Pons (tissue), 1 donor: ENCODE measurements around the gene YLPM1.

ENCODE experiments used
- DNase-seq: peaks from one replicate; pipeline ENCODE4 v3.0.0-alpha.2; 2016; ENCODE audit warnings: low spot score

Gene YLPM1

DNA sequence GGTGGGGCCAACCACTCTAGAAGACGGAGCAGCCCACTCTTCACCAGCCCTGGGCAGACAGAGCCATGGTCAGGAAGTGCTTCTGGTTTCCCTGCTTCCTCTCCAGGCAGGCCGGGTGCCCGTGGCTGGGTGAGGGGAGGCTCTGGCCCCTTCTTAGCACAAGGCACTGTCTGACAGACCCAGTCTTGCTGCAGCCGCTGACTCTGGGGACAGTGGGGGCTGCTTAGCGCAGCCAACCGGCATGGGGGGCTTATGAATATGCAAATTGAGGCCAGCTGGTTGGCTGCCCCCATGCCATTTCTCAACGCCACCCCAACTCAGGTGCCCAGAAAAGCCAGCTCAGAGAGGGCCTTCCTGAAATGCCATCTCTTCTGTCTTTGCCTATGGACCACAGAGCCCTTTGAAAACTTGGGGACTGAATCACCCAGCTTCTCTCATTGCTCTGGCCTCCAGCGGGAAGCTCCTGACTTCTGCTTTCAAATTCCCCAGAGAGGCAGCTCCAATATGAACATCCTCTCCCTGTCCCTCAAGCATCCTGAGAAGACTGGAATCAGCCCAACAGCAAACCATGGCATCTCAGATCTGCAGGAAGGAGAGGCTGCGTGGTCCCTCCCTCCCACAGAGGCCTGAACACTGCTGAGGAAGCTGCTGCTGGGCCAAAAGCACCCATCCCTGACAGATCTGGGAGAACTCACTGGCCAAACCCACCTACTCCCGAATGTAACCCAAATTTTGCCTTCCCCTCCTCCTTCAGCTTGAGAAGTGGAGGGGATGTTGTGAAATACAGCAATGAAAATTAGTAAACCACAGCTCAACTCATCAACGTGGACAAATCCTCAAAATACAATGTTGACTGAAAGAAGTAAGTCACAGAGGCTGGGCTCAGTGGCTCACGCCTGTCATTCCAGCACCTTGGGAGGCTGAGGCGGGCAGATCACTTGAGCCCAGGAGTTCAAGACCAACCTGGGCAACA lies 113.1 kb downstream of the YLPM1 start, which contains the start of gene PROX2:
PROX2 (minus strand) TSS at position 205 of the 973 bp plus-strand sequence. CDS start 12,311 bp downstream, outside the sequence.
- peak; percentile 23 for DNase-seq

DNA sequence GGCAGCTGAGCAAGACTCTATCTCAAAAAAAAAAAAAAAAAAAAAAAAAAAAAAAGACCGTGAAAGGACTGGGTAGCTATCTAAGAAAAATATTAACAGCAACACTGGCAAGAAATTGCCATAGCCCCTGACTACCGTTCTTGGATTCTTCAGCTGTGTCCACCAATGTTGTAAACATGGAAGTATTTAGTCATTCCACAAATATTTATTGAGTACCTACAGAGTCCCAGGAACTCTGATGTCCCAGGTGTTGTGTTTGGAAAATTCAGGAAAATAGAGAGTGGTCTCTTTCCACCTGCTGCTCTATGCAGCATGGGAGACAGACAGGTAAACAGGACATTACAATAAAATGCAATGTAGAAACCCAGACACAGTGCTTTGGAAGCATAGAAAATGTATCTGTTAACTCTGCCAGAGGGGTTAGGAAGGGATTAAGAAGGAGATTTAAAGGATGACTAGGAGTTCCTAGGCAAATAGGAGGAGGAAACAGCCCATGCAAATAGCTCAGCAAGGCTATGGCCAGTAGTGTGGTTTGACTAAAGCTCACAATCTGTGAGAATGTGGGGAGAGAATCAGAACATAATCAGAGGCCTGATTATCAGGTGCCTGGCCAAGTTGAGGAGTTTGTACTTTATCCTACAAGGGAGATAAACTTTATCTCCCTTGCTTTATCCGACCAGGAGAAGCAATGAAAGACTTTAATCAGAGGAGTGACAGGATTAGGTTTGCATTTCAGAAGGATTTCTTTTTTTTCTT lies 116.5 kb downstream of the YLPM1 start:
- no peak for DNase-seq

DNA sequence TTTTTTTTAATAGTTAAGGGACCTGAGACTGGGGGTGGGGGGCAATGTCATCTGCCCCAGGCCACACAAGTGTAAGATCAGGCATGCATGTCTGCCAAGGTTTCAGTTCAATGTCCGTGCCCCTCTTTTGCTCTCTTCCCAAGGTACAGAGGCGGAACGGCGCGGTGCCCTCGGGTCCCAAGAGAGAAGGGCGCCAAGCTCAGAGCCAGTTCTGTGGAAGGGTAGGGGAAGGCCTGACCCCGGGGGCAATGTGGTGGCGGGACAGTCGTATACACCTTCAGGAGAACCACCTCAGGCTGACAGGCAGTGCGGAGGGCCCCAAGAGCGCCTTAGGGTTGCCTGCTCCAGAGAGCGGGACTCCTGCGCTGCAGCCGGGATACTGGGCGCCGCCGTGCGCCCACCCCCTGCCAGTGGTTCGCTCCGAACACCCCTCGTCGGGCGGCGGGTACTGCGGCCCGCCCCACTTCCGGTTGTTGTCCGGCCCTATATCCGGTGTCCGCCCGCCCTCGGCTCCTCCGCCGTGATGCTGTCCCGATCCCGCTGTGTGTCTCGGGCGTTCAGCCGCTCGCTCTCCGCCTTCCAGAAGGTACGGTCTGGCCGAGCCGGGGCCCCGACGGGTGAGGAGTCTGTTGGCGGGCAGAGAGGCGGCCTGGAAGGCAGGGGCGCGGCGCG lies 118.5 kb downstream of the YLPM1 start, which contains the start of gene DLST:
DLST (plus strand) TSS at position 486 of the 672 bp plus-strand sequence; CDS start at position 524, 38 bp downstream.
- peak; percentile 68 for DNase-seq

DNA sequence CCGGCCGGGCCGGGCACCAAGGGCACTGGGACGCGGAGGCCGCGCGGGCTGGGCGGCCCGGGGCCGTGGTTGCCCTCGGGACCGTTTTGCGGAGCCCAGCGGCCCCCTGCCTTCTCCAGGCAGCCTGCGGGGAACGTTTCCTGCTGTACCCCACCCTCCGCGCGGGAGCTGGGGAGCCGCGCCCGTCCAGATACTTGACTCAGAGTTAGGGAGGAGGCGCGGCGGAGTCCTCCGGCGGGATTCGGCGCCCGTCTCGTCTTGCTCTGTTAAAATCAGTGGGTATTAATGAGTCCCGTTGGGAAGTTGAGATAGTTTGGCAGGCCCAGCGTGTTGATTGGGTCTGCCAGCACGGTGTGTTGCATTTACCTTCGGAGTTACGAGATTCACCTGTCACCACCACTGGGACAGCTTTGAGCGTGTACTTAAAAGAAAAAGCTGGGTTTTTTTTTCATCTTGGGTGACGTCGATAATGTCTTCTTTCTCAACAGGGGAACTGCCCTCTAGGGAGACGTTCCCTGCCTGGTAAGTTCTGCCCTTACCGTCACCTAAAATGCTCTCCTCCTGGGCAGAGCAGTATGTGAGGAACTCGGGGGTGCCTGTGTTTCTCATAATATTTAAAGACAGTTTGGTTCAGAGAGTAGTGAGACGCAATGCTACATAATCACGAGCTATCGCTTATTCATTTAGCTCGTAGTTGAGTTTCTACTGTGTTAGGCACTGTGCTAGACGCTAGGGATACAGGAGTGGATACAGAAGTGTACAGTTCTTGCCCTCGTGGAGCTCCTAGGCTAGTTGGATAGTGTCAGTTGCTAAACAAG lies 119.2 kb downstream of the YLPM1 start:
- DNase-seq = no peak
